B cell (primary cell): Measurements from ENCODE around the gene SEMA4D. TPM values are rescaled to one million over a fixed set of nuclear protein-coding genes. Genes with fewer than 3 reads are reported as not detected.

ENCODE experiments used
- ATAC-seq: fragments of 200-7000 bp; cut with Tn5 transposase; one replicate; pipeline ENCODE4 v1.10.0; 2021; ENCODE audit warnings: low read depth, mild to moderate bottlenecking, moderate number of reproducible peaks, moderate library complexity
- CTCF ChIA-PET: fragments of 350-600 bp; sonication (Branson Sonifier 250); formaldehyde crosslinking; loops from one replicate; lab custom pipeline; 2021; ENCODE audit warnings: antibody characterized with exemption, inconsistent platforms; lab: Charles Lee
- POLR2A ChIA-PET: fragments of 350-600 bp; sonication (Branson Sonifier 250); formaldehyde crosslinking; loops from one replicate; lab custom pipeline; 2021; ENCODE audit warnings: antibody characterized with exemption; lab: Charles Lee
- DNase-seq: peaks from one replicate; pipeline ENCODE4 v3.0.0; 2013
- H2AFZ ChIP-seq: 2 replicates; pipeline ENCODE4 v1.6.1; 2012; ENCODE audit warnings: mild to moderate bottlenecking, low read depth, low read length; ENCODE audit not compliant: insufficient read depth, poor library complexity, severe bottlenecking
- H3K27ac ChIP-seq, 2 donors: 1 replicate in 1 of 2; 2 replicates in 1 of 2; pipeline ENCODE4 v1.5.1; 2012 to 2013; ENCODE audit warnings: low read length in 2 of 2, mild to moderate bottlenecking in 2 of 2, moderate library complexity in 1 of 2
- H3K27me3 ChIP-seq, 4 experiments: fragments of 200-600 bp in 1 of 4; sonication (generic) in 1 of 4; replicated peaks in 1 of 4; 1 replicate in 2 of 4; 2 replicates in 2 of 4; pipeline versions ENCODE4 v1.6.1 to v1.7.0; 2013 to 2016; ENCODE audit warnings: low read length in 3 of 4, mild to moderate bottlenecking in 2 of 4, mixed read lengths in 1 of 4, moderate library complexity in 1 of 4; ENCODE audit not compliant: insufficient read depth in 4 of 4, control insufficient read depth in 3 of 4; ENCODE audit errors: control extremely low read depth in 1 of 4
- H3K36me3 ChIP-seq, 2 experiments: replicated peaks in 1 of 2; 1 replicate in 1 of 2; 2 replicates in 1 of 2; pipeline versions ENCODE4 v1.6.1 to v1.7.1; 2013; ENCODE audit warnings: low read length in 1 of 2; ENCODE audit not compliant: insufficient read depth in 2 of 2, control insufficient read depth in 1 of 2; ENCODE audit errors: control extremely low read depth in 1 of 2, extremely low read depth in 1 of 2
- H3K4me1 ChIP-seq, 2 donors: fragments of 200-600 bp in 1 of 2; sonication (generic) in 1 of 2; 1 replicate in 1 of 2; 2 replicates in 1 of 2; pipeline versions ENCODE4 v1.5.1 to v1.6.1; 2013 to 2017; ENCODE audit warnings: low read length in 2 of 2; ENCODE audit not compliant: control insufficient read depth in 2 of 2, insufficient read depth in 2 of 2
- H3K4me2 ChIP-seq: replicated peaks from 2 replicates; pipeline ENCODE3; 2012; ENCODE audit warnings: mild to moderate bottlenecking, low read depth, low read length; ENCODE audit not compliant: poor library complexity, severe bottlenecking
- H3K4me3 ChIP-seq, 5 experiments: fragments of 200-600 bp in 1 of 5; sonication (generic) in 1 of 5; 1 replicate in 3 of 5; 2 replicates in 2 of 5; pipeline versions ENCODE4 v1.5.1 to v1.7.0; 2011 to 2016; ENCODE audit warnings: low read length in 4 of 5, mild to moderate bottlenecking in 4 of 5, low read depth in 2 of 5, control low read depth in 1 of 5, moderate library complexity in 1 of 5; ENCODE audit not compliant: insufficient read depth in 1 of 5; ENCODE audit errors: control extremely low read depth in 1 of 5, extremely low read depth in 1 of 5
- H3K79me2 ChIP-seq: fragments of 200-600 bp; sonication (generic); one replicate; pipeline ENCODE4 v1.6.0; 2016; ENCODE audit warnings: low read length; ENCODE audit not compliant: control insufficient read depth, insufficient read depth
- H3K9ac ChIP-seq: fragments of 200-600 bp; sonication (generic); 2 replicates; pipeline ENCODE4 v1.6.1; 2017; ENCODE audit warnings: mild to moderate bottlenecking, low read length, moderate library complexity
- H3K9me3 ChIP-seq, 3 donors: one replicate each; pipeline versions ENCODE4 v1.6.1 to v1.7.1; 2013; ENCODE audit warnings: low read length in 2 of 3; ENCODE audit not compliant: control insufficient read depth in 2 of 3, insufficient read depth in 1 of 3; ENCODE audit errors: control extremely low read depth in 1 of 3
- H4K20me1 ChIP-seq: 2 replicates; pipeline ENCODE4 v1.6.0; 2012; ENCODE audit warnings: mild to moderate bottlenecking, low read length; ENCODE audit not compliant: insufficient read depth, control insufficient read depth, poor library complexity, severe bottlenecking
- H3K27ac Mint-ChIP-seq: one replicate; pipeline ENCODE4 v1.8.0; 2021; ENCODE audit warnings: mixed read lengths
- H3K27me3 Mint-ChIP-seq: one replicate; pipeline ENCODE4 v1.8.0; 2021; ENCODE audit warnings: mixed read lengths
- H3K4me1 Mint-ChIP-seq: one replicate; pipeline ENCODE4 v1.8.0; 2021; ENCODE audit warnings: mixed read lengths
- H3K4me3 Mint-ChIP-seq: one replicate; pipeline ENCODE4 v1.8.0; 2021; ENCODE audit warnings: mixed read lengths
- H3K9me3 Mint-ChIP-seq: one replicate; pipeline ENCODE4 v1.8.0; 2022; ENCODE audit warnings: mixed read lengths; ENCODE audit not compliant: insufficient read depth
- EZH2 ChIP-seq: IDR thresholded peaks from 2 replicates; pipeline ENCODE4 v1.6.1; 2012; ENCODE audit warnings: borderline replicate concordance, low read depth, mild to moderate bottlenecking, moderate library complexity, low read length; ENCODE audit not compliant: insufficient read depth, poor library complexity, severe bottlenecking
- WGBS: methylation state at CpG from one replicate; pipeline ENCODE4 v1.1.5; 2013; ENCODE audit warnings: missing lambda C conversion rate; ENCODE audit not compliant: insufficient coverage; 5-methylcytosine and 5-hydroxymethylcytosine counted together
- intact Hi-C: fragments of 100-400 bp; cut with micrococcal nuclease; formaldehyde crosslinking; loops from one replicate; pipeline ENCODE4 v1.10.0; 2022
- polyA plus RNA-seq: library from polyadenylated mRNA; depleted of rRNA; stranded (reverse); fragments of >200 nt; gene quantifications from 2 replicates; pipeline ENCODE4 v1.2.3, GENCODE V29; 2012
- total RNA-seq, 2 donors: library from RNA; stranded (reverse); fragments of 120-200 nt in 1 of 2; gene quantifications; 1 replicate in 1 of 2; 2 replicates in 1 of 2; pipeline versions ENCODE4 v1.2.3 to v1.2.4, GENCODE V29; 2013 to 2022
- TF ChIP-seq, protein P1 (sequence below): fragments of 200-600 bp; IDR thresholded peaks from one replicate; pipeline ENCODE4 v1.8.0; 2022; ENCODE audit warnings: antibody characterized with exemption, mild to moderate bottlenecking

SEMA4D gene
- total and polyA plus RNA-seq, 2 donors (not counting 1 experiment from before 2014, with no cell fraction given), result 53.6 to 231 TPM

DNA sequence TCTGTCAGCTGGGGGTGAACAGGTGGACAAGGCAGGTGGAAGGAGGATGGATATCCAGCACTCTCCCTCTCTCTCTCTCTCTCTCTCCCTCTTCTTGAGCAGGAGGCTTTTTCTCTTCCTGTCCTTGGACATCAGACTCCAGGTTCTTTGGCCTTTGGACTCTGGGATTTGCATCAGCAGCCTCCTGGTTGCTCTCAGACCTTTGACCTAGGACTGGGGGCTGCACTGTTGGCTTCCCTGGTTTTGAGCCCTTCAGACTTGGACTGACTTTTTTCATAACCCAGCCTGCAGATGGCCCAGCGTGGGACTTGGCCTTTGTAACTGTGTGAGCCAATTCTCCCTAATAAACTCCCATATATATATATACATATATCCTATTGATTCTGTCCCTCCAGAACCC, 35.0 kb upstream of the SEMA4D start:
- H3K4me3 ChIP-seq, result no peak overlapping the region
- H3K4me1 ChIP-seq, result peaks cover 19 to 25% of the 10 kb centered on the region in 2 donors
- Mint-ChIP-seq H3K27me3 (no peaks in the 10 kb centered on the region), H3K4me3 (no peak overlapping the region), H3K4me1 (peaks cover 22% of the 10 kb centered on the region), H3K27ac (no peak overlapping the region), H3K9me3 (no peaks in the 10 kb centered on the region)
- ATAC-seq (no peak), DNase-seq (no peak)
- no peaks in the 10 kb centered on the region for H4K20me1 ChIP-seq
- H3K9me3 ChIP-seq, result peaks cover 0 to 9% (median 0%) of the 10 kb centered on the region in 3 donors
- H3K79me2 ChIP-seq, result peaks cover under 1% of the 10 kb centered on the region
- POLR2A ChIA-PET, result interaction anchor here (1.4 kb wide), 1 partner anchor 9 kb away, joined by 5 read pairs; no protein-coding TSS in a partner anchor
- no peaks in the 10 kb centered on the region for H3K27me3 ChIP-seq
- H3K9ac ChIP-seq, result no peak overlapping the region
- intact Hi-C loops, result no loop called here
- WGBS, result no CpG with 5 or more reads among the region's 1 CpG
- TF ChIP-seq EZH2, result no peak
- TF ChIP-seq, protein P1, sequence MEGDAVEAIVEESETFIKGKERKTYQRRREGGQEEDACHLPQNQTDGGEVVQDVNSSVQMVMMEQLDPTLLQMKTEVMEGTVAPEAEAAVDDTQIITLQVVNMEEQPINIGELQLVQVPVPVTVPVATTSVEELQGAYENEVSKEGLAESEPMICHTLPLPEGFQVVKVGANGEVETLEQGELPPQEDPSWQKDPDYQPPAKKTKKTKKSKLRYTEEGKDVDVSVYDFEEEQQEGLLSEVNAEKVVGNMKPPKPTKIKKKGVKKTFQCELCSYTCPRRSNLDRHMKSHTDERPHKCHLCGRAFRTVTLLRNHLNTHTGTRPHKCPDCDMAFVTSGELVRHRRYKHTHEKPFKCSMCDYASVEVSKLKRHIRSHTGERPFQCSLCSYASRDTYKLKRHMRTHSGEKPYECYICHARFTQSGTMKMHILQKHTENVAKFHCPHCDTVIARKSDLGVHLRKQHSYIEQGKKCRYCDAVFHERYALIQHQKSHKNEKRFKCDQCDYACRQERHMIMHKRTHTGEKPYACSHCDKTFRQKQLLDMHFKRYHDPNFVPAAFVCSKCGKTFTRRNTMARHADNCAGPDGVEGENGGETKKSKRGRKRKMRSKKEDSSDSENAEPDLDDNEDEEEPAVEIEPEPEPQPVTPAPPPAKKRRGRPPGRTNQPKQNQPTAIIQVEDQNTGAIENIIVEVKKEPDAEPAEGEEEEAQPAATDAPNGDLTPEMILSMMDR, result no peak
- CTCF ChIA-PET, result interaction anchor here (1.3 to 2.9 kb wide), 2 partner anchors 10 to 16 kb away, joined by 4 to 11 read pairs; no protein-coding TSS in a partner anchor
- H3K27ac ChIP-seq, result no peak overlapping the region
- no peaks in the 10 kb centered on the region for H3K36me3 ChIP-seq
- no peak overlapping the region for H3K4me2 ChIP-seq
- no peak overlapping the region for H2AFZ ChIP-seq

DNA sequence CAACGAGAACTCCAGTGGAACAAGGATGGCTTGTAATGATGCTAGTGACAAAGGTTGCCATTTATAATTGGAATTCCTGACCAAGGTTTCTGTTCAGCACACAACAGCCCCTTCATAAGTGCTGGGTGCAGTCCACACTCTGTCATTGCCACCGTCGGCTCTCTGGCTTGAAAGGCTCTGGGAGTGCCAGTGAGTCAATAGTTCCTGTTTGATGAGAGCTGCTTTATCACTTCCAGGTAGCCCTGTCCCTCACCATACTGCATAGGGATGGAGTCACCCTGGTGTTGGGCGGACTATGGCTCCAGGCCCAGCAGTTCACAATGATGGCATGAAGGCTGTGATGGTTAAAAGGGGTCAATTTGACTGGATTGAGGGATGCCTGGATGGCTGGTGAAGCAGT, 34.6 kb upstream of the SEMA4D start:
- no peak overlapping the region for H3K27ac ChIP-seq
- DNase-seq (no peak), ATAC-seq (no peak)
- no peak overlapping the region for H3K4me3 ChIP-seq
- no peak overlapping the region for H3K9ac ChIP-seq
- Mint-ChIP-seq H3K4me3 (no peak overlapping the region), H3K9me3 (no peaks in the 10 kb centered on the region), H3K27ac (peak overlapping the region; percentile 34), H3K27me3 (no peaks in the 10 kb centered on the region), H3K4me1 (peaks cover 22% of the 10 kb centered on the region)
- TF ChIP-seq EZH2, result no peak
- TF ChIP-seq, protein P1, result no peak
- H3K36me3 ChIP-seq, result no peaks in the 10 kb centered on the region
- peaks cover 19 to 22% of the 10 kb centered on the region in 2 donors for H3K4me1 ChIP-seq
- H3K9me3 ChIP-seq, result peaks cover 0 to 12% (median 0%) of the 10 kb centered on the region in 3 donors
- WGBS, result 96% methylated on average over 3 of the region's 4 CpGs
- intact Hi-C loops, result no loop called here
- no peak overlapping the region for H2AFZ ChIP-seq
- H3K79me2 ChIP-seq, result no peaks in the 10 kb centered on the region
- H3K27me3 ChIP-seq, result no peaks in the 10 kb centered on the region
- H4K20me1 ChIP-seq, result no peaks in the 10 kb centered on the region
- POLR2A ChIA-PET, result interaction anchor here (1.4 kb wide), 1 partner anchor 10 kb away, joined by 5 read pairs; no protein-coding TSS in a partner anchor
- CTCF ChIA-PET, result interaction anchor here (0.8 to 2.9 kb wide), 3 partner anchors 10 to 23 kb away, joined by 3 to 11 read pairs (median 4); no protein-coding TSS in a partner anchor
- H3K4me2 ChIP-seq, result no peak overlapping the region
